ENCODE measurements around the gene TMEM221.

TMEM221 gene

GRCh38 chr19:17454576-17455071 is 6.2 kb upstream of the TMEM221 start:
- no peak overlapping the region for H3K4me3 ChIP-seq (ENCODE audit: low read depth, low read length)
- no peak for DNase-seq (ENCODE audit: low read depth)
- TF ChIP-seq CTCF (conservative IDR thresholded peaks at IDR 0.05; ENCODE audit: low read depth, low read length) = no peak

GRCh38 chr19:17451820-17452219 is 3.4 kb upstream of the TMEM221 start:
- TF ChIP-seq CTCF (conservative IDR thresholded peaks at IDR 0.05; ENCODE audit: low read depth, low read length) = no peak
- no peak overlapping the region for H3K4me3 ChIP-seq (ENCODE audit: low read depth, low read length)
- no peak for DNase-seq (ENCODE audit: low read depth)

GRCh38 chr19:17450264-17451075 is 2.0 kb upstream of the TMEM221 start:
- no peak for TF ChIP-seq CTCF (conservative IDR thresholded peaks at IDR 0.05; ENCODE audit: low read depth, low read length)
- no peak overlapping the region for H3K4me3 ChIP-seq (ENCODE audit: low read depth, low read length)
- no peak for DNase-seq (ENCODE audit: low read depth)

- no peak overlapping the region for H3K4me3 ChIP-seq (ENCODE audit: low read depth, low read length)
- no peak for TF ChIP-seq CTCF (conservative IDR thresholded peaks at IDR 0.05; ENCODE audit: low read depth, low read length)
- no peak for DNase-seq (ENCODE audit: low read depth)
These were observed 751 bp downstream of the TMEM221 start for GRCh38 chr19:17447704-17448130.

- no peak for DNase-seq (ENCODE audit: low read depth)
- no peak for TF ChIP-seq CTCF (conservative IDR thresholded peaks at IDR 0.05; ENCODE audit: low read depth, low read length)
- H3K4me3 ChIP-seq (ENCODE audit: low read depth, low read length) = no peak overlapping the region
These were observed 2.8 kb downstream of the TMEM221 start for GRCh38 chr19:17445526-17446165.

GRCh38 chr19:17441241-17442021 is 7.0 kb downstream of the TMEM221 start:
- H3K4me3 ChIP-seq (ENCODE audit: low read depth, low read length) = no peak overlapping the region
- peak; percentile 55 for TF ChIP-seq CTCF (conservative IDR thresholded peaks at IDR 0.05; ENCODE audit: low read depth, low read length)
- DNase-seq (ENCODE audit: low read depth) = peak; percentile 44
